Neural progenitor cell (in vitro differentiated cells): ENCODE data around the gene NDUFS6.
A peak's percentile ranks its signal among the peaks of the same experiment; 100 is the strongest.

Experiments
- EZH2 ChIP-seq: fragments of 200-600 bp; sonication (generic); IDR thresholded peaks from 2 replicates; pipeline ENCODE4 v1.6.1; 2017; ENCODE audit warnings: antibody characterized with exemption, mild to moderate bottlenecking, moderate library complexity
- EZH2phosphoT487 ChIP-seq: fragments of 200-600 bp; sonication (generic); IDR thresholded peaks from 2 replicates; pipeline ENCODE4 v1.6.1; 2017; ENCODE audit warnings: antibody characterized with exemption
- TF ChIP-seq, protein P1 (sequence below): fragments of 200-600 bp; sonication (generic); IDR thresholded peaks from 2 replicates; pipeline ENCODE4 v1.5.1; 2017; ENCODE audit warnings: antibody characterized with exemption, mild to moderate bottlenecking

DNA sequence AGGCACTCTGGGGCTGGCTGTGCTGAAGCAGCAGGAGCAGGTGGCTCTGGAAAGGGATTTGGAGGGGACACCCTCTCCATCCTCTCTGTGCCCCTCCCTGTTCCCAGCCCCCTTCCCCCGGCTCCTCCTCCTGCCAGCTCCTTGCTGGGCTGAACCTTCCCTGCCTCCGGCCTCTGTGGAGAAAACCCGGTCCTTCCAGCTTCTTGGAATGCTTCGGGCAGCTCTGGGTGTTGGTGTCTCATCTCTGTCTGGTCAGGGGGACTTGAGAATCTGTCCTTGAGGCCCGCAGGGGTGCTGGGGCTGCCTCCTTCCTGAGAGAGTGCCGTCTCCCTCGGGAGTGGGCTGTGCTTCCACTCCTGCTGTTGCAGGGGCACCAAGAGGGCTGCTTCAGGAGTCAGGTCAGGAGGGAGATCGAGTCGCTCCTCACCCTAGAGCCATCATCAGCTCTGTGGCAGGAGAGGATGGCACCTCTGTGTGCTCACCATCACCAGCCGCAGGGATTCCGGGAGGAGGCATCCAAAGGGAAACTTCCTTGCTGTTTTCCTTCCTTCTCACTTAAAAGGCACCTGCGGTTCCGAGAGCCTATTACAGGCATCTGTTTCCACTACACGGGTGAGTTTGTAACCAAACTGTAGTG, 30.6 kb downstream of the NDUFS6 start:
- TF ChIP-seq, protein P1, sequence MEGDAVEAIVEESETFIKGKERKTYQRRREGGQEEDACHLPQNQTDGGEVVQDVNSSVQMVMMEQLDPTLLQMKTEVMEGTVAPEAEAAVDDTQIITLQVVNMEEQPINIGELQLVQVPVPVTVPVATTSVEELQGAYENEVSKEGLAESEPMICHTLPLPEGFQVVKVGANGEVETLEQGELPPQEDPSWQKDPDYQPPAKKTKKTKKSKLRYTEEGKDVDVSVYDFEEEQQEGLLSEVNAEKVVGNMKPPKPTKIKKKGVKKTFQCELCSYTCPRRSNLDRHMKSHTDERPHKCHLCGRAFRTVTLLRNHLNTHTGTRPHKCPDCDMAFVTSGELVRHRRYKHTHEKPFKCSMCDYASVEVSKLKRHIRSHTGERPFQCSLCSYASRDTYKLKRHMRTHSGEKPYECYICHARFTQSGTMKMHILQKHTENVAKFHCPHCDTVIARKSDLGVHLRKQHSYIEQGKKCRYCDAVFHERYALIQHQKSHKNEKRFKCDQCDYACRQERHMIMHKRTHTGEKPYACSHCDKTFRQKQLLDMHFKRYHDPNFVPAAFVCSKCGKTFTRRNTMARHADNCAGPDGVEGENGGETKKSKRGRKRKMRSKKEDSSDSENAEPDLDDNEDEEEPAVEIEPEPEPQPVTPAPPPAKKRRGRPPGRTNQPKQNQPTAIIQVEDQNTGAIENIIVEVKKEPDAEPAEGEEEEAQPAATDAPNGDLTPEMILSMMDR = no peak
- TF ChIP-seq EZH2 (peak; percentile 8), EZH2phosphoT487 (no peak)
